HG03064 (cell line): ENCODE measurements around the gene FSD1L.

Experiments
- ATAC-seq: cut with Tn5 transposase; IDR thresholded peaks from one replicate; pipeline ENCODE4 v1.9.1; 2021; ENCODE audit warnings: low read depth; ENCODE audit not compliant: unreplicated experiment

Gene FSD1L

GRCh38 chr9:105447814-105448812 is at the start of gene FSD1L:
FSD1L (plus strand) TSS chr9:105448034; CDS start chr9:105448221, 187 bp downstream.
- ATAC-seq, result peak; percentile 92

GRCh38 chr9:105399117-105399516 is 48.7 kb upstream of the FSD1L start:
- no peak for ATAC-seq

- no peak for ATAC-seq
These were observed 46.2 kb upstream of the FSD1L start for GRCh38 chr9:105401651-105402050.

- no peak for ATAC-seq
These were observed 44.1 kb upstream of the FSD1L start for GRCh38 chr9:105403552-105404248.

- ATAC-seq, result peak; percentile 95
These were observed 42.2 kb upstream of the FSD1L start for GRCh38 chr9:105405514-105406131.

GRCh38 chr9:105406369-105406768 is 41.5 kb upstream of the FSD1L start:
- no peak for ATAC-seq

- no peak for ATAC-seq
These were observed 34.3 kb upstream of the FSD1L start for GRCh38 chr9:105413525-105413924.

GRCh38 chr9:105414947-105415661 is 32.7 kb upstream of the FSD1L start:
- no peak for ATAC-seq

GRCh38 chr9:105415662-105415980 is 32.2 kb upstream of the FSD1L start:
- no peak for ATAC-seq

- peak; percentile 84 for ATAC-seq
These were observed 31.0 kb upstream of the FSD1L start for GRCh38 chr9:105416840-105417239.

GRCh38 chr9:105418588-105419500 is 29.0 kb upstream of the FSD1L start:
- ATAC-seq, result no peak

GRCh38 chr9:105419816-105420597 is 27.8 kb upstream of the FSD1L start:
- no peak for ATAC-seq

- ATAC-seq, result no peak
These were observed 26.7 kb upstream of the FSD1L start for GRCh38 chr9:105421154-105421553.

- no peak for ATAC-seq
These were observed 26.0 kb upstream of the FSD1L start for GRCh38 chr9:105421864-105422263.

- no peak for ATAC-seq
These were observed 21.9 kb upstream of the FSD1L start for GRCh38 chr9:105425816-105426433.

GRCh38 chr9:105426657-105427056 is 21.2 kb upstream of the FSD1L start:
- no peak for ATAC-seq

- ATAC-seq, result no peak
These were observed 16.2 kb upstream of the FSD1L start for GRCh38 chr9:105431424-105432246.
